Measurements from ENCODE around the gene POU5F2.

The POU5F2 gene

DNA sequence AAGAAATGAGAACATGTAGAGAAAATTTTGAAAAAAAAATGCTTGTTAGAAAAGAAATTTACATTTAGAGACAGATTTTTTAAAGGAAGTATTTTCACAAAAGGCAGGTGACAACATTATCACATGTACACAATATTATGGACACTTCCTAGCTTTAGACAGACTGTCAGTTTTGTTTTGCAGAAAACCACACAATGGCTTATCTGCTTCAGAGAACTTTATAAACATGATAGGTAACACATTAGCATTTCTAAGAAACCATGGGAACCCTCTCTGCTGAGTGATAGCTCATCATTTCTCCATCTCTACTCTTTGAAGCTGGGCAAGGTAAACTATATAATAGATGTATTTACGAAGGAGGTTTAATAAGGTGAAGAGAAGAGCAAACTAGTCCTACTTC is 25.6 kb downstream of the POU5F2 start:
- DNase-seq, result no peak

DNA sequence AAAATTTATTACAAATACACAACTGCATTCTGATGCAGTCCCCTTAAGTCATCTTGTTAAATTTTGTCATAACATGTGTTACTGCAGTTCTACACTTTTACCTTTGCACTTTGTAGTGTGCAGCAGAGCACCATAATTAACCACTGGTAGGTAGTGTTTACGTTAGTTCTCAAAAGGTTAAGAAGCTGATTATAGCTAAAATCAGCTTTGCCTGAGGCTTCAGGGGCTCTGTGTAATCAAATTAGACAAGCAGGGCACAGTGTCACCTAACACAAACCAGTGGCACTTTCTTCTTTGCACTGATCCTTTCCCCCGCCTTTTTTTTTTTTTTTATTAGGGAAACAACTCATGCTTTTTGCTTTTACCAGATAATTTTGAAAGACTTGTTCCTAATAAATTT is 26.1 kb downstream of the POU5F2 start:
- DNase-seq, result no peak

DNA sequence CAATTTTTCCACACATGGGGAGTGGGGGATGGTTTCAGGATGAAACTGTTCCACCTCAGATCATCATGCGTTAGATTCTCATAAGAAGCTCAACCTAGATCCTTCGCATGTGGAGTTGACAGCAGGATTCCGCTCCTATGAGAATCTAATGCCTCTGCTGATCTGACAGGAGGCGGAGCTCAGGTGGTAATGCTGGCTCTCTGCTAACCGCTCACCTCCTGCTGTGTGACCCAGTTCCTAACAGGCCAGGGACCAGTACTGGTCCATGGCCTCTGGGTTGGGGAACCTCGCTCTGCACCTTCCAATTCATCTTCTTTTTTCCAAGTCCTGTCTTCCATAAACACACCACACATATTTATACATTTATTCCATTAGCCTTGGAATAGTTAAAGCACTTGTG is 33.0 kb downstream of the POU5F2 start:
- no peak for DNase-seq

DNA sequence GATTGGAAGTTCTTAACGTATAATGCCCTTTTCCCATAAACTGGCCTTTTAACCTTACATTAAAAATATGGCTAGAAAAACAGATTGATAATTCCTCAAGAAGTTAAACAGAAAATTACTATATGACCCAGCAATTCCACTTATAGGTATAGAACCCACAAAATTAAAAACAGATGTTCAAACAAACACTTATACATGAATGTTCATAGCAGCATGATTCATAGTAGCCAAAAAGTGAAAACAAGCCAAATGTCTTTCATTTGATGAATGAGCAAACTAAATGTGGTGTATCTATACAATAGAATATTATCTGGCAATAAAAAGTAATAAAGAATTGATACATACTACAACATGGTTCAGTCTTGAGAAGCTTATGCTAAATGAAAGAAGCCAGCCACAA is 35.5 kb downstream of the POU5F2 start:
- DNase-seq, result peak; percentile 48

DNA sequence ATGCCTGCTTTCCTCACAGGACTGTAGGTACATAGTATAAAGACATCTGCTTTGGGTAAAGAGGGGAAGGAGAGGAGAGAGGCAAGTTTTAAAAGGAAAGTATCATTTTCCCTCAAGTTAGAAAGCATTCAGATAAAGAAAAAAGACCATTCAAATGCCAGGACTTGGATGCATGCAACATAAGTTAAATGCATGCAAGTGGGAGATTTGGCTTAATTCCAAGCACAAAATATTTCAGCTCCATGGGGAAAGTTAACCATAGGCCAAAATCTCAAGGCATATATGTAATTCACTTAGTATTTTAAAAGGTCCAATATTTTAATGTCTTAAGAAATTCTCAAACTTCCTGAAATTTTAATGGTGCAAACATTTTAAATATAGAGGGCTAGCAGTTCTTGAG is 36.4 kb downstream of the POU5F2 start:
- no peak for DNase-seq

DNA sequence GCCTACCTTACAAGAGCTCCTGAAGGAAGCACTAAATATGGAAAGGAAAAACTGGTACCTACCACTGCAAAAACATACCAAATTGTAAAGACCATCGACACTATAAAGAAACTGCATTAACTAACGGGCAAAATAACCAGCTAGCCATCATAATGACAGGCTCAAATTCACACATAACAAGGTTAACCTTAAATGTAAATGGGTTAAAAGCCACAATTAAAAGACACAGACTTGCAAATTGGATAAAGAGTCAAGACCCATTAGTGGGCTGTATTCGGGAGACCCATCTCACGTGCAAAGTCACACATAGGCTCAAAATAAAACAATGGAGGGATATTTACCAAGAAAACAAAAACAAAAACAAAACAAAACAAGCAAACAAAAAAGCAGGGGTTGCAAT is 49.4 kb downstream of the POU5F2 start:
- DNase-seq, result no peak

All from NCI-H446 treated with DMSO at 0.1 percent for 48 hours (cell line).